Measurements from ENCODE around the gene CAD.

CAD gene

GRCh38 chr2:27199241-27199640 is 17.9 kb upstream of the CAD start:
- DNase-seq, result no peak

- no peak for DNase-seq
These were observed 15.5 kb upstream of the CAD start for GRCh38 chr2:27201675-27202074.

- no peak for DNase-seq
These were observed 14.3 kb upstream of the CAD start for GRCh38 chr2:27202854-27203253.

- DNase-seq, result no peak
These were observed 13.4 kb upstream of the CAD start for GRCh38 chr2:27203741-27204140.

GRCh38 chr2:27204566-27204965 is 12.6 kb upstream of the CAD start:
- no peak for DNase-seq

- no peak for DNase-seq
These were observed 12.0 kb upstream of the CAD start for GRCh38 chr2:27205206-27205605.

- DNase-seq, result no peak
These were observed 10.8 kb upstream of the CAD start for GRCh38 chr2:27206346-27206745.

GRCh38 chr2:27208486-27209050 is 8.6 kb upstream of the CAD start:
- no peak for DNase-seq

- no peak for DNase-seq
These were observed 7.4 kb upstream of the CAD start for GRCh38 chr2:27209621-27210401.

GRCh38 chr2:27211241-27211942 is 5.8 kb upstream of the CAD start:
- no peak for DNase-seq

GRCh38 chr2:27211943-27212625 is 5.1 kb upstream of the CAD start, which contains the start of the genes ATRAID and SLC5A6:
Gene ATRAID (plus strand): TSS chr2:27212041. CDS start chr2:27212369, 328 bp downstream.
Gene SLC5A6 (minus strand): TSS chr2:27212268. CDS start chr2:27207650, 4,618 bp downstream.
- DNase-seq, result peak; percentile 75 to 79

GRCh38 chr2:27212626-27213471 is 4.3 kb upstream of the CAD start:
- peak; percentile 8 to 25 for DNase-seq

- no peak for DNase-seq
These were observed 2.2 kb upstream of the CAD start for GRCh38 chr2:27214941-27215340.

GRCh38 chr2:27216416-27217137 is 592 bp upstream of the CAD start:
- no peak for DNase-seq

GRCh38 chr2:27218614-27219013 is 1.4 kb downstream of the CAD start:
- no peak for DNase-seq

- DNase-seq, result no peak
These were observed 1.9 kb downstream of the CAD start for GRCh38 chr2:27219091-27219490.

GRCh38 chr2:27220091-27220490 is 2.9 kb downstream of the CAD start:
- DNase-seq, result no peak

- no peak for DNase-seq
These were observed 4.0 kb downstream of the CAD start for GRCh38 chr2:27221166-27221565.

GRCh38 chr2:27222407-27222806 is 5.2 kb downstream of the CAD start:
- DNase-seq, result no peak

GRCh38 chr2:27223416-27223815 is 6.2 kb downstream of the CAD start:
- no peak for DNase-seq

- DNase-seq, result no peak
These were observed 8.4 kb downstream of the CAD start for GRCh38 chr2:27225526-27225925.

- no peak for DNase-seq
These were observed 10.3 kb downstream of the CAD start for GRCh38 chr2:27227501-27227900.
